BJ (cell line): ENCODE data around the gene LILRA6. TPM values are rescaled to one million over a fixed set of nuclear protein-coding genes. Genes with fewer than 3 reads are reported as not detected.
"Not testable (repeated sequence)": the region's sequence is repeated elsewhere in the genome, so short reads cannot be mapped to it uniquely, and the experiment has no call there.

ENCODE experiments used
- CTCF ChIA-PET: fragments of 350-600 bp; formaldehyde crosslinking; extraction: SDS; loops from one replicate; lab custom pipeline; 2021; ENCODE audit warnings: antibody characterized with exemption, inconsistent platforms; lab: Yijun Ruan, JAX
- POLR2A ChIA-PET: fragments of 300-600 bp; sonication (Branson Sonifier 250); formaldehyde crosslinking; extraction: SDS; loops from one replicate; lab custom pipeline; 2021; ENCODE audit warnings: antibody characterized with exemption; lab: Charles Lee
- DNase-seq: peaks from one replicate; pipeline ENCODE4 v3.0.0-alpha.2; 2011; ENCODE audit warnings: low read depth
- H3K27me3 ChIP-seq: 2 replicates; pipeline ENCODE4 v1.6.0; 2011; ENCODE audit warnings: low read length; ENCODE audit not compliant: control insufficient read depth, insufficient read depth
- H3K36me3 ChIP-seq: 2 replicates; pipeline ENCODE4 v1.5.1; 2011; ENCODE audit warnings: low read length; ENCODE audit not compliant: control insufficient read depth, insufficient read depth
- H3K4me3 ChIP-seq: 2 replicates; pipeline ENCODE4 v1.5.1; 2011; ENCODE audit warnings: low read depth, mild to moderate bottlenecking, control low read depth, low read length
- CTCF ChIP-seq: IDR thresholded peaks from 2 replicates; pipeline ENCODE4 v1.5.1; 2011; ENCODE audit warnings: low read depth, mild to moderate bottlenecking, control low read depth, inconsistent platforms, low read length, moderate library complexity; ENCODE audit not compliant: insufficient read depth
- polyA minus RNA-seq: library from RNA; depleted of rRNA, polyadenylated mRNA; stranded (reverse); fragments of >200 nt; gene quantifications from 2 replicates; pipeline ENCODE4 v1.2.3, GENCODE V29; 2011; rRNA and poly(A)+ RNA removed
- polyA plus RNA-seq: library from polyadenylated mRNA; depleted of rRNA; stranded (reverse); fragments of >200 nt; gene quantifications from 2 replicates; pipeline ENCODE4 v1.2.3, GENCODE V29; 2011; rRNA removed

The LILRA6 gene
- polyA plus RNA-seq (not detected in 2 replicates), polyA minus RNA-seq (not detected in 2 replicates)

GRCh38 chr19:54242646-54243045, at the start of gene LILRA6:
LILRA6 (minus strand) TSS chr19:54242790.
- H3K36me3 ChIP-seq, POLR2A ChIA-PET, H3K27me3 ChIP-seq, CTCF ChIA-PET, DNase-seq, H3K4me3 ChIP-seq: not testable (repeated sequence)

- DNase-seq, H3K4me3 ChIP-seq, H3K27me3 ChIP-seq, POLR2A ChIA-PET, H3K36me3 ChIP-seq: not testable (repeated sequence)
- CTCF ChIA-PET: interaction anchor here (1.2 kb wide), 1 partner anchor 23 kb away, joined by 3 read pairs; no protein-coding TSS in a partner anchor
Observed at GRCh38 chr19:54289160-54289559, 46.6 kb upstream of the LILRA6 start.

GRCh38 chr19:54287456-54287855, 44.9 kb upstream of the LILRA6 start:
- no peak for TF ChIP-seq CTCF
- H3K36me3 ChIP-seq: no peaks in the 10 kb centered on the region
- DNase-seq: peak; percentile 21
- ChIA-PET CTCF (interaction anchor here (0.7 kb wide), 1 partner anchor 23 kb away, joined by 3 read pairs; no protein-coding TSS in a partner anchor), POLR2A (interaction anchor here (0.7 to 0.9 kb wide), 2 partner anchors 77 to 252 kb away, joined by 3 read pairs; no protein-coding TSS in a partner anchor)
- no peak overlapping the region for H3K4me3 ChIP-seq
- H3K27me3 ChIP-seq: no peaks in the 10 kb centered on the region

GRCh38 chr19:54286283-54286682, 43.7 kb upstream of the LILRA6 start:
- H3K27me3 ChIP-seq, POLR2A ChIA-PET, H3K36me3 ChIP-seq, CTCF ChIA-PET, H3K4me3 ChIP-seq, DNase-seq: not testable (repeated sequence)

- H3K36me3 ChIP-seq, DNase-seq, POLR2A ChIA-PET, H3K27me3 ChIP-seq, H3K4me3 ChIP-seq, CTCF ChIA-PET: not testable (repeated sequence)
Observed at GRCh38 chr19:54285427-54286056, 43.0 kb upstream of the LILRA6 start.

- H3K27me3 ChIP-seq: no peaks in the 10 kb centered on the region
- H3K4me3 ChIP-seq: no peak overlapping the region
- ChIA-PET POLR2A (no interaction called here), CTCF (no interaction called here)
- no peak for TF ChIP-seq CTCF
- no peak for DNase-seq
- H3K36me3 ChIP-seq: no peaks in the 10 kb centered on the region
Observed at GRCh38 chr19:54282686-54283470, 40.3 kb upstream of the LILRA6 start.

- CTCF ChIA-PET, H3K4me3 ChIP-seq, POLR2A ChIA-PET, H3K36me3 ChIP-seq, DNase-seq, H3K27me3 ChIP-seq: not testable (repeated sequence)
Observed at GRCh38 chr19:54281729-54282075, 39.1 kb upstream of the LILRA6 start.
